HG03196 (cell line): ENCODE results near the gene TRAF2.
A peak's percentile ranks its signal among the peaks of the same experiment; 100 is the strongest.

Experiments
- ATAC-seq: cut with Tn5 transposase; IDR thresholded peaks from one replicate; pipeline ENCODE4 v1.9.1; 2021; ENCODE audit not compliant: unreplicated experiment

TRAF2 gene

GRCh38 chr9:136947028-136947891 is 60.9 kb downstream of the TRAF2 start:
- no peak for ATAC-seq

GRCh38 chr9:136947955-136948510 is 61.7 kb downstream of the TRAF2 start:
- ATAC-seq: no peak

GRCh38 chr9:136949239-136949816 is 63.0 kb downstream of the TRAF2 start:
- no peak for ATAC-seq

GRCh38 chr9:136949817-136950655 is 63.7 kb downstream of the TRAF2 start:
- ATAC-seq: peak; percentile 77

GRCh38 chr9:136950656-136951276 is 64.5 kb downstream of the TRAF2 start:
- no peak for ATAC-seq

- no peak for ATAC-seq
Measured at GRCh38 chr9:136951541-136952320, 65.4 kb downstream of the TRAF2 start, which contains the start of gene LCN12. Gene LCN12, plus strand, starts transcription at chr9:136952273. Its CDS starts 55 bp downstream, at chr9:136952328.

GRCh38 chr9:136952321-136952850 is 66.1 kb downstream of the TRAF2 start:
- no peak for ATAC-seq

- ATAC-seq: no peak
Measured at GRCh38 chr9:136952876-136953770, 66.8 kb downstream of the TRAF2 start.

GRCh38 chr9:136953771-136954269 is 67.5 kb downstream of the TRAF2 start:
- ATAC-seq: no peak

- ATAC-seq: no peak
Measured at GRCh38 chr9:136954270-136955083, 68.2 kb downstream of the TRAF2 start.

- ATAC-seq: no peak
Measured at GRCh38 chr9:136955202-136955942, 69.1 kb downstream of the TRAF2 start.

GRCh38 chr9:136955943-136956335 is 69.6 kb downstream of the TRAF2 start:
- ATAC-seq: no peak

GRCh38 chr9:136956604-136957003 is 70.3 kb downstream of the TRAF2 start:
- ATAC-seq: no peak

GRCh38 chr9:136957461-136957860 is 71.1 kb downstream of the TRAF2 start:
- no peak for ATAC-seq

- no peak for ATAC-seq
Measured at GRCh38 chr9:136957901-136958300, 71.6 kb downstream of the TRAF2 start.

GRCh38 chr9:136958473-136958872 is 72.2 kb downstream of the TRAF2 start:
- no peak for ATAC-seq
